IMR-90 (cell line): ENCODE results near the gene VAC14.

Experiments
- CEBPB ChIP-seq: IDR thresholded peaks from 2 replicates; pipeline ENCODE4 v1.6.1; 2012; ENCODE audit warnings: low read depth, low read length, improper control_type of control experiment
- ELK1 ChIP-seq: fragments of 150-350 bp; IDR thresholded peaks from 2 replicates; pipeline ENCODE4 v1.6.1; 2016; ENCODE audit warnings: low read depth, mild to moderate bottlenecking, low read length, moderate library complexity, borderline replicate concordance
- FOS ChIP-seq: fragments of 150-350 bp; IDR thresholded peaks from 2 replicates; pipeline ENCODE4 v1.6.1; 2016; ENCODE audit warnings: low read depth, low read length
- MAFK ChIP-seq: IDR thresholded peaks from 2 replicates; pipeline ENCODE4 v1.6.1; 2012; ENCODE audit warnings: low read depth, low read length, improper control_type of control experiment
- MAZ ChIP-seq: IDR thresholded peaks from 2 replicates; pipeline ENCODE4 v1.6.1; 2012; ENCODE audit warnings: low read depth, mild to moderate bottlenecking, low read length, improper control_type of control experiment, moderate library complexity, borderline replicate concordance
- NFE2L2 ChIP-seq: fragments of 150-350 bp; IDR thresholded peaks from 2 replicates; pipeline ENCODE4 v1.6.1; 2016; ENCODE audit warnings: low read depth, mild to moderate bottlenecking, low read length
- POLR2A ChIP-seq: IDR thresholded peaks from 2 replicates; pipeline ENCODE4 v1.6.1; 2012; ENCODE audit warnings: mild to moderate bottlenecking, low read depth, low read length
- RCOR1 ChIP-seq: IDR thresholded peaks from 2 replicates; pipeline ENCODE4 v1.6.1; 2012; ENCODE audit warnings: mild to moderate bottlenecking, low read length, improper control_type of control experiment; ENCODE audit not compliant: insufficient replicate concordance
- RFX5 ChIP-seq: IDR thresholded peaks from 2 replicates; pipeline ENCODE4 v1.8.0; 2012; ENCODE audit warnings: low read depth, mild to moderate bottlenecking, low read length, moderate library complexity
- TF ChIP-seq, protein P1 (sequence below): conservative IDR thresholded peaks from 2 replicates; pipeline ENCODE4 v1.5.1; 2012; ENCODE audit warnings: mild to moderate bottlenecking, low read depth, low read length, improper control_type of control experiment
- TF ChIP-seq, protein P2 (sequence below): fragments of 150-350 bp; IDR thresholded peaks from 2 replicates; pipeline ENCODE4 v1.6.1; 2017; ENCODE audit warnings: mild to moderate bottlenecking, antibody characterized with exemption, low read length, low read depth

DNA sequence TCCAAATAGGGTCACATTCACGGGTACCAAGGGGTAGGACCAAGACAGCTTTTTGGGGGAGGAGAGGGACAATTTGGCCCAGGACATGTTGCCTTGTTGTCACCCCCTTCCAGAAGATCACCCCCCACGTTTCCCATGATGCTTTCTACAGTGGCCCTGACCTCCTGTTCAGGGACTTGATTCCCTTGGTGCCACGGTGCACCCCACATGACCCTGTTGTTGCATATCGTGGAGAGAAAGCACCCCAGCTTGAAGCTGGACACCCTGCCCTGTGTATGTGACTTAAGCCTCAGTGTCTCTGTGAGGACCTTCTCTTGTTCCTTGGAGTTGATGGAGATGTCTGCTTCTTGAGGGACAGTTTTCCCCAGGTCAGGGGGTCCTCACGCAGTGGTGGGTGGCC, 142.0 kb downstream of the VAC14 start:
- TF ChIP-seq, protein P1, sequence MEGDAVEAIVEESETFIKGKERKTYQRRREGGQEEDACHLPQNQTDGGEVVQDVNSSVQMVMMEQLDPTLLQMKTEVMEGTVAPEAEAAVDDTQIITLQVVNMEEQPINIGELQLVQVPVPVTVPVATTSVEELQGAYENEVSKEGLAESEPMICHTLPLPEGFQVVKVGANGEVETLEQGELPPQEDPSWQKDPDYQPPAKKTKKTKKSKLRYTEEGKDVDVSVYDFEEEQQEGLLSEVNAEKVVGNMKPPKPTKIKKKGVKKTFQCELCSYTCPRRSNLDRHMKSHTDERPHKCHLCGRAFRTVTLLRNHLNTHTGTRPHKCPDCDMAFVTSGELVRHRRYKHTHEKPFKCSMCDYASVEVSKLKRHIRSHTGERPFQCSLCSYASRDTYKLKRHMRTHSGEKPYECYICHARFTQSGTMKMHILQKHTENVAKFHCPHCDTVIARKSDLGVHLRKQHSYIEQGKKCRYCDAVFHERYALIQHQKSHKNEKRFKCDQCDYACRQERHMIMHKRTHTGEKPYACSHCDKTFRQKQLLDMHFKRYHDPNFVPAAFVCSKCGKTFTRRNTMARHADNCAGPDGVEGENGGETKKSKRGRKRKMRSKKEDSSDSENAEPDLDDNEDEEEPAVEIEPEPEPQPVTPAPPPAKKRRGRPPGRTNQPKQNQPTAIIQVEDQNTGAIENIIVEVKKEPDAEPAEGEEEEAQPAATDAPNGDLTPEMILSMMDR, result no peak
- TF ChIP-seq MAFK (no peak), CEBPB (no peak), MAZ (no peak), FOS (no peak), ELK1 (no peak), RCOR1 (no peak), POLR2A (no peak), NFE2L2 (no peak), RFX5 (no peak)
- TF ChIP-seq, protein P2, sequence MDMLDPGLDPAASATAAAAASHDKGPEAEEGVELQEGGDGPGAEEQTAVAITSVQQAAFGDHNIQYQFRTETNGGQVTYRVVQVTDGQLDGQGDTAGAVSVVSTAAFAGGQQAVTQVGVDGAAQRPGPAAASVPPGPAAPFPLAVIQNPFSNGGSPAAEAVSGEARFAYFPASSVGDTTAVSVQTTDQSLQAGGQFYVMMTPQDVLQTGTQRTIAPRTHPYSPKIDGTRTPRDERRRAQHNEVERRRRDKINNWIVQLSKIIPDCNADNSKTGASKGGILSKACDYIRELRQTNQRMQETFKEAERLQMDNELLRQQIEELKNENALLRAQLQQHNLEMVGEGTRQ, result no peak
